Gastrocnemius medialis (tissue), 4 donors: ENCODE data around the gene KCNRG. TPM values are rescaled to one million over a fixed set of nuclear protein-coding genes. Genes with fewer than 3 reads are reported as not detected.

Experiments
- ATAC-seq, 2 donors: fragments of 150-250 bp; one replicate each; pipeline ENCODE4 v1.9.1; 2016
- DNase-seq, 2 donors: peaks; one replicate each; pipeline ENCODE4 v3.0.0-alpha.2; 2019
- H3K27ac ChIP-seq, 4 donors: fragments of 200-600 bp; sonication (generic); 1 replicate in 1 of 4; 2 replicates in 3 of 4; pipeline ENCODE4 v1.5.1; 2016 to 2018; ENCODE audit warnings: mild to moderate bottlenecking in 2 of 4, moderate library complexity in 1 of 4
- H3K27me3 ChIP-seq, 3 donors: fragments of 200-600 bp; sonication (generic) in 2 of 3; 1 replicate in 1 of 3; 2 replicates in 2 of 3; pipeline versions ENCODE4 v1.5.1 to v1.6.0; 2016 to 2019; ENCODE audit warnings: mild to moderate bottlenecking in 1 of 3, moderate library complexity in 1 of 3
- H3K36me3 ChIP-seq, 2 donors: fragments of 200-600 bp; sonication (generic) in 1 of 2; one replicate each; pipeline ENCODE4 v1.5.1; 2017 to 2018
- H3K4me1 ChIP-seq, 2 donors: fragments of 200-600 bp; sonication (generic) in 1 of 2; one replicate each; pipeline ENCODE4 v1.5.1; 2016 to 2017; ENCODE audit warnings: mild to moderate bottlenecking in 2 of 2
- H3K4me3 ChIP-seq, 4 donors: fragments of 200-600 bp; sonication (generic) in 3 of 4; 1 replicate in 1 of 4; 2 replicates in 3 of 4; pipeline ENCODE4 v1.5.1; 2016 to 2019; ENCODE audit warnings: mild to moderate bottlenecking in 2 of 4
- H3K9me3 ChIP-seq, 3 donors: fragments of 200-600 bp; sonication (generic) in 2 of 3; 1 replicate in 1 of 3; 2 replicates in 2 of 3; pipeline ENCODE4 v1.5.1; 2016 to 2019
- POLR2A ChIP-seq, 2 donors: fragments of 450-650 bp; IDR thresholded peaks; one replicate each; pipeline ENCODE4 v1.6.1; 2017; ENCODE audit warnings: antibody characterized with exemption in 2 of 2, mild to moderate bottlenecking in 2 of 2, moderate library complexity in 2 of 2
- in situ Hi-C, 4 donors: fragments of 200-750 bp; cut with MboI; loops; one replicate each; pipeline versions ENCODE4 v1.15.0 to v1.8.0; 2017; ENCODE audit warnings: low sequenced_read_pairs in 4 of 4
- intact Hi-C: fragments of 100-400 bp; cut with DNase I; formaldehyde crosslinking; loops from one replicate; pipeline ENCODE4 v1.15.1; 2023; ENCODE audit warnings: low total_unique reads
- total RNA-seq, 4 donors: library from RNA; depleted of rRNA; stranded (reverse); fragments of >200 nt; gene quantifications; one replicate each; pipeline versions ENCODE4 v1.1.0 to v1.2.3, GENCODE V29; 2016
- TF ChIP-seq, protein P1 (sequence below), 5 experiments: fragments of 450-650 bp in 3 of 5; fragments of 200-600 bp in 2 of 5; sonication (generic) in 2 of 5; IDR thresholded peaks in 4 of 5; conservative IDR thresholded peaks in 1 of 5; 1 replicate in 4 of 5; 2 replicates in 1 of 5; pipeline ENCODE4 v1.5.1; 2016 to 2019; ENCODE audit warnings: antibody characterized with exemption in 5 of 5, mild to moderate bottlenecking in 3 of 5, moderate library complexity in 3 of 5

The KCNRG gene
- total RNA-seq, 4 donors from 2014 or later, result 0.66 to 0.72 TPM; not detected in 2

GRCh38 chr13:49998714-49999624 is 16.3 kb upstream of the KCNRG start:
- H3K36me3 ChIP-seq, result peaks cover 0 to 18% of the 10 kb centered on the region in 2 donors
- H3K4me3 ChIP-seq, result peak overlapping the region in 3 of 4 donors; percentile 23 to 97 (median 94)
- peak overlapping the region; percentile 99 to 100 (median 99) for H3K27ac ChIP-seq
- TF ChIP-seq, protein P1, sequence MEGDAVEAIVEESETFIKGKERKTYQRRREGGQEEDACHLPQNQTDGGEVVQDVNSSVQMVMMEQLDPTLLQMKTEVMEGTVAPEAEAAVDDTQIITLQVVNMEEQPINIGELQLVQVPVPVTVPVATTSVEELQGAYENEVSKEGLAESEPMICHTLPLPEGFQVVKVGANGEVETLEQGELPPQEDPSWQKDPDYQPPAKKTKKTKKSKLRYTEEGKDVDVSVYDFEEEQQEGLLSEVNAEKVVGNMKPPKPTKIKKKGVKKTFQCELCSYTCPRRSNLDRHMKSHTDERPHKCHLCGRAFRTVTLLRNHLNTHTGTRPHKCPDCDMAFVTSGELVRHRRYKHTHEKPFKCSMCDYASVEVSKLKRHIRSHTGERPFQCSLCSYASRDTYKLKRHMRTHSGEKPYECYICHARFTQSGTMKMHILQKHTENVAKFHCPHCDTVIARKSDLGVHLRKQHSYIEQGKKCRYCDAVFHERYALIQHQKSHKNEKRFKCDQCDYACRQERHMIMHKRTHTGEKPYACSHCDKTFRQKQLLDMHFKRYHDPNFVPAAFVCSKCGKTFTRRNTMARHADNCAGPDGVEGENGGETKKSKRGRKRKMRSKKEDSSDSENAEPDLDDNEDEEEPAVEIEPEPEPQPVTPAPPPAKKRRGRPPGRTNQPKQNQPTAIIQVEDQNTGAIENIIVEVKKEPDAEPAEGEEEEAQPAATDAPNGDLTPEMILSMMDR (IDR thresholded peaks at IDR 0.05 in 4 of 5, conservative IDR thresholded peaks at IDR 0.05 in 1 of 5), result no peak
- TF ChIP-seq POLR2A (IDR thresholded peaks at IDR 0.05), result no peak
- H3K9me3 ChIP-seq, result no peaks in the 10 kb centered on the region
- ATAC-seq (no peak), DNase-seq (no peak)
- H3K4me1 ChIP-seq, result peaks cover 58 to 62% of the 10 kb centered on the region in 2 donors
- intact Hi-C loops, result loop anchor here (5.0 kb wide), 2 partner anchors 347 to 913 kb away; no protein-coding TSS in a partner anchor
- in situ Hi-C loops, result loop anchor here in 3 of 4 donors (10.0 to 25.0 kb wide), 6 partner anchors 86 to 913 kb away; partner anchors contain the start of gene RNASEH2B (in 2 of the 3)
- H3K27me3 ChIP-seq, result no peaks in the 10 kb centered on the region

- ATAC-seq (no peak), DNase-seq (no peak)
- no peaks in the 10 kb centered on the region for H3K27me3 ChIP-seq
- intact Hi-C loops, result no loop called here
- H3K4me3 ChIP-seq, result no peak overlapping the region
- TF ChIP-seq POLR2A (IDR thresholded peaks at IDR 0.05), result no peak
- TF ChIP-seq, protein P1 (IDR thresholded peaks at IDR 0.05 in 4 of 5, conservative IDR thresholded peaks at IDR 0.05 in 1 of 5), result no peak
- no peaks in the 10 kb centered on the region for H3K9me3 ChIP-seq
- in situ Hi-C loops, result loop anchor here in 1 of 4 donors (10.0 kb wide), 1 partner anchor 74 kb away; no protein-coding TSS in a partner anchor
- H3K4me1 ChIP-seq, result peaks cover 58 to 59% of the 10 kb centered on the region in 2 donors
- H3K27ac ChIP-seq, result peak overlapping the region; percentile 45 to 99 (median 58)
- peaks cover 0 to 18% of the 10 kb centered on the region in 2 donors for H3K36me3 ChIP-seq
Measured at GRCh38 chr13:50001287-50001686, 14.0 kb upstream of the KCNRG start.

DNA sequence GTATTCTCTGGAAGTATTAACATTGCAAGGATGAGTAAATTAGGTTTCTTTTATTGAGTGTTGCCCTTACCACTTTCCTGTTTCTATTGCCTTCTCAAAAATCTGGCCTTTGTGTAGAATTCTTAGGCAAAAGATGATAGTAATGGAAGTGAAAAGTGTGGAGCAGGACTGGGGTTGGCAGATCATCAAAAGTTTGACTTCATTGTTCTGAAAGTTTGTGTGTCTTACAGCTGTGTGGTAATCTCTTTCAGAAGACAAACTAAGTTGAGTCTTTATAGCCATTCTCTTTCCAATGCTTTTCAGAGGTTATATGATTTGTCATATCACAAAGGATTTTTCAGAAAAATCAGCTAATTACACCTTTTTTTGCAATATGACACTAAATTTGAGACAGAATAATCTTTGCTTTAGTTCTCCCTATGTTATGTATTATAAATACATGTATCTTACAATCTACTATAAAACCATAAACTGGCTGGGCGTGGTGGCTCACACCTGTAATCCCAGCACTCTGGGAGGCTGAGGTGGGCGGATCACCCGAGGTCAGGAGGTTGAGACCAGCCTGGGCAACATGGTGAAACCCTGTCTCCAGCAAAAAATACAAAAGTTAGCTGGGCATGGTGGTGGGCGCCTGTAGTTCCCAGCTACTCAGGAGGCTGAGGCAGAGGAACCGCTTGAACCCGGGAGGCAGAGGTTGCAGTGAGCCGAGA is 8.7 kb upstream of the KCNRG start:
- Histone ChIP-seq H3K9me3 (no peaks in the 10 kb centered on the region), H3K36me3 (peaks cover 0 to 9% of the 10 kb centered on the region in 2 donors), H3K27ac (peak overlapping the region in 1 of 4 donors; percentile 27), H3K27me3 (no peaks in the 10 kb centered on the region), H3K4me1 (peaks cover 18 to 21% of the 10 kb centered on the region in 2 donors), H3K4me3 (no peak overlapping the region)
- in situ Hi-C loops, result loop anchor here in 1 of 4 donors (10.0 kb wide), 1 partner anchor 68 kb away; no protein-coding TSS in a partner anchor
- ATAC-seq, result no peak
- TF ChIP-seq, protein P1 (IDR thresholded peaks at IDR 0.05 in 4 of 5, conservative IDR thresholded peaks at IDR 0.05 in 1 of 5), result no peak
- DNase-seq, result no peak
- intact Hi-C loops, result no loop called here

GRCh38 chr13:50011461-50011860 is 3.8 kb upstream of the KCNRG start:
- peaks cover 13 to 15% of the 10 kb centered on the region in 2 donors for H3K4me1 ChIP-seq
- no peak for TF ChIP-seq POLR2A (IDR thresholded peaks at IDR 0.05)
- TF ChIP-seq, protein P1 (IDR thresholded peaks at IDR 0.05 in 4 of 5, conservative IDR thresholded peaks at IDR 0.05 in 1 of 5), result no peak
- ATAC-seq (no peak), DNase-seq (no peak)
- H3K4me3 ChIP-seq, result no peak overlapping the region
- peaks cover 0 to 21% of the 10 kb centered on the region in 2 donors for H3K36me3 ChIP-seq
- H3K9me3 ChIP-seq, result no peaks in the 10 kb centered on the region
- H3K27ac ChIP-seq, result no peak overlapping the region
- intact Hi-C loops, result no loop called here
- H3K27me3 ChIP-seq, result no peaks in the 10 kb centered on the region
- in situ Hi-C loops, result no loop called here
